HK-2 (cell line): ENCODE measurements around the gene CENPX.
A peak's percentile ranks its signal among the peaks of the same experiment; 100 is the strongest.

Experiments
- DNase-seq: peaks from one replicate; pipeline ENCODE4 v3.0.0-alpha.2; 2018; ENCODE audit not compliant: unreplicated experiment

Gene CENPX

DNA sequence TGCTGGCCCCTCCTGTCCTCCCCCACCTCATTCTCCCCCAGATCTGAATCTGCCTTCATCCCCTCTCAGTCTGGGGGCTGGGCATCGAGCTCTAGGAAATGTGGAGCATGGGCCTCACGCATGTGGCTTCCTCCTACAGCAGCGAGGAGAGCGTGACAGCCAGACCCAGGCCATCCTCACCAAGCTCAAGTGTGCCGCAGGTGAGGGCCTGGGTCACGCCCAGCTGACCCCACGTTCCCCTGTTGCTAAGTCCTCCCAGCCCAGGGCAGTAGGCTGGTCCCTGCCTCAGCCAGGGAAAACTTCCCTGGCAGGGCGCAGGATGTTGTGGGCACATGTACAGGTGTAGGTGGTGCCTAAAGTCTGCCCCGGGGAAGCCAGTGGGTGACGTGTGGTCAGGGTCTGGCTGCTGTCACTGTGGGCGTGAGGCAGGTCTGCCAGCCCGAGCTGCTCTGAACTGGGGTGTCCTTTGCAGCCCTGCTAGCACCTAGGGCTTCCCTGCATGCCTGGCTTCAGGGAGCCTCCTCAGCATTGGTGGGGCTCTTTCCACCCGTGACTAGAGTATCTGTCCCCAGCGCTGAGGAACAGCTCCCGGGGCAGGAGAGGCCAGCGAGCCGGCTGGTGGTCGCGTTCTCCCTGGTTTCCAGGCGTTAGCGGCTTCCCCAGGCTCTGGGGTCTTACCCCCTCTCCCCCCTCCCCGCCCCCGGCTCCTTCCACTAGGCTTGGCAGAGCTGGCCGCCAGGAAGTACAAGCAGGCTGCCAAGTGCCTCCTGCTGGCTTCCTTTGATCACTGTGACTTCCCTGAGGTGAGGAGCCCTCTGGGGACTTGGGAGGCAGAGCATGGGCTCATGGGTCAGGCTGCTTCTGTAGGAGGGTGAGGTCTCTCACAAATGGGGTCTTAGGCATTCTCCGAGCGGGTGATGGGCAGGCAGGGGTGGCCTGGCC is 32.6 kb upstream of the CENPX start:
- DNase-seq = no peak

DNA sequence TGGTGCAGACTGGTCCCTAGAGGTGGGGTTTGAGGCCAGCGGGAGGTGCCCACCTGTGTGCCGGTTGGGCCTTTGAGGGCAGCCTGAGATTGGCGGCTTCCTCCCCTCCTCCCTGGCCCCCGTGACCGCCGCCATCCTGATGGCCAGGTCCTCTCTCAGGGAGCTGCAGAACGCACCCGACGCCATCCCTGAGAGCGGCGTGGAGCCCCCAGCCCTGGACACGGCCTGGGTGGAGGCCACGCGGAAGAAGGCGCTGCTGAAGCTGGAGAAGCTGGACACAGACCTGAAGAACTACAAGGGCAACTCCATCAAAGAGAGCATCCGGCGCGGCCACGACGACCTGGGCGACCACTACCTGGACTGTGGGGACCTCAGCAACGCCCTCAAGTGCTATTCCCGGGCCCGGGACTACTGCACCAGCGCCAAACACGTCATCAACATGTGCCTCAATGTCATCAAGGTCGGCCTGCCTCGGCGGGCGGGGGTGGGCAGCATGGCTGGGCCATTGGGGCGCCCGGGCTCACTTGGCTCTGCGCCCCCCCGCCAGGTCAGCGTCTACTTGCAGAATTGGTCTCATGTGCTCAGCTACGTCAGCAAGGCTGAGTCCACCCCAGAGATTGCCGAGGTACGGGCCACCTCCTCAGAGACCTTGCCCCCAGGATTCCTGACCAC is 31.8 kb upstream of the CENPX start:
- DNase-seq = no peak

DNA sequence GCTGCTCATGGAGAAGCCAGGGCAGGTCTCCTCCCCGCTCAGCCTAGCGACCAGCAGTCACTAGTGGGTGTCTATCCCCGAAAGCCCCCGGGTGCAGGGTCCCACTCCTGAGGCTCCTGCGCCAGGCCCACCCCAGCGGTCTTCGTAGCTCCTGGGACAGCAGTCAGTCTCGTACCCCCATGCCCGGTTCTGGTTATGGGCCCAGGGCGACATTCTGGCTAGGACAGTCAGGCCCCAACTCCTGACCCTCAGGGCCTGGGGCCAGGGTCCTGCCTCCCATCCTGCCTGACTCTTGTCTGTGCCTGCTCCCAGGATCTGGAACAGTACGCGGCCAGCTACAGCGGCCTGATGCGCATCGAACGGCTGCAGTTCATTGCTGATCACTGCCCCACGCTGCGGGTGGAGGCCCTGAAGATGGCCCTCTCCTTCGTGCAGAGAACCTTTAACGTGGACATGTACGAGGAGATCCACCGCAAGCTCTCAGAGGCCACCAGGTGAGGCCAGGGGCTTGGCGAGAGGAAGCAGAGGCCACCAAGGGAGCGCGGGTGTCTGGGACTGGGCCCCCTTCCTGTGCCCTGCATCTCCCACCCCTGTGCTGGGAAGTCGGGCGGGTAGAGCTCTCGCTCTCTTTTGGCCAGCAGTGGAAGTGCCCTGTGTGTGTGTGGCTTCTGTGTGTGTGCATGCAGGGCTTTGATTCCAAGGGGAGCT is 31.0 kb upstream of the CENPX start:
- no peak for DNase-seq

DNA sequence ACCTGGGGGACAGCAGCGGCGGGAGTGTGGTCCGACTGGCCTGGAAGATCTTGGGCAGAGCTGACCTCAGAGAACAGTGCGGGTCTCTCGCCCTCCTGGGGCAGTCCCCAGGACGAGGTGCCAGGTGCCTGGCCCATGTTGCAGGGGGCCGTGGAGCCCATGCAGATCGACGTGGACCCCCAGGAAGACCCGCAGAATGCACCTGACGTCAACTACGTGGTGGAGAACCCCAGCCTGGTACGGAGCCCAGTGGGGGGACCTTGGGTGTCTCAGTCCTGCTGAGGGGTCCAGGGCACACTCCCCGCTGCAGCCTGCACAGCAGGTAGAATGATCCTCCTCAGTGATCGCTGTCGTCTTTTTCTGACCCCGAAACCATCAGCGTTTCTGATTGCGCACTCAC is 30.5 kb upstream of the CENPX start:
- DNase-seq = no peak

DNA sequence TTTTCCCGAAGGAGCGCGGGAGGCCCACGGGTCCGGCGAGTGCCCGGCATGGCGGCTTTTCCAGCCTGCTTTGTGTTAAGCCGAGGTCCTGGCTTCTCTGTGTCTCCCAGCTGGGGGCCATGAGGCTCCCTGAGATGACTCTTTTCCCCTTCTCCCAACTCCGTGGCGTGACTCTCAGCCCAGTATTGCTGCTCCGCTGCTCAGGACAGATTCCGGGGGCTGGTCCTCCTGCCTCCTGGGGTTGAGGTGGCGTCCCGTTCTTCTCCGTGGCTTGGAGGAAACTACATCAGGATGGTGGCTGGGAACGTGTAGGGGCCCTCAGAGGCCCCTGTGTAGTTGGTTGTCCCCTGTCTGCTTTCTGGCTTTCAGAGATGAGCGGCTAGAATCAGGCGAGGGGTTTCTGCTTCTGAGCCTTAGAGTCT is 30.0 kb upstream of the CENPX start:
- no peak for DNase-seq

DNA sequence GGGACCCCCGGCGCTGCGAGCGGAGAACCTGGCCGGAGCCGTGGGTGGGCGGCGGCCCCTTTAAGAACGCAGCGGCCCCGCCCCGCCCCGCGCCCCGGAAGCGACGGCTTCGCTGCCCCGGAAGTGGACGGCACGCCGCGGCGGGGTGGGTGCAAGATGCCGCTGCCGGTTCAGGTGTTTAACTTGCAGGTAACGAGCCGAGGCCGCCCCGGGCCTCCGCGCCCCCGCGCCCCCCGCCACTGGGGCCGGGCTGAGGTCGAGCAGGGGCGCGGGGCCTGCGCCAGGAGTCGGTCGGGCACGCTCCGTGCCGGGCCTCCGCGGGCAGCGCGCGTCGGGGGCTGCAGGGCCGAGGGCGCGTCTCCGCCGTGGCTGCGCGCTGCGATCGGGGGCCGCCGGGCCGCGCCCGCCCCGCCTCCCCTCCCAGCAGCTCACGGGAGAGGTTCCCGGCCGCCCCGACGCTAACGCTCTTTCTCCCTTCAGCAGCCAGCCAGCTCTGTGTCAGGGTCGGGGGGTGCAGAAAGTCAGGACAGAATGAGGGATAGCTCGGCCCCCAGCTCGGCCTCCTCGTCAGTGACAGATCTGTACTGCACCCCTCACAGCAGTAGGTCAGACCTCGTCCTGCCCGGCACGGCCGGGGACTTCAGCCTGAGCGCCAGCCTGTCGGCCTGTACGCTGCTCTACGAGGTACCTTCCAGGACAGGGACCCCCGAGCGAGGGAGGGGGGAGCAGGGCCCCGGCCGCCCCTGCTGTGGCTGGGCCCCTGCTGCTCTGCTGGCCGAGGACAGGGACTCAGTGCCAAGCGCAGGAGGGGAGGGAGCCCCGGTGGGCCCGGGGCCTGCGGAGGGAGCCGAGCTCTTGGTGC is 29.3 kb upstream of the CENPX start, which contains the start of the genes GPS1 and RFNG:
Gene GPS1 (plus strand): TSS at position 123 of the 862 bp plus-strand sequence. CDS start 34 bp downstream, at position 157.
Gene RFNG (minus strand): TSS at position 36 of the 862 bp plus-strand sequence. CDS start 45 bp downstream, outside the sequence.
- DNase-seq = peak; percentile 67

GRCh38 chr17:82050761-82051641 is 28.3 kb upstream of the CENPX start:
- DNase-seq = no peak

GRCh38 chr17:82050152-82050760 is 27.6 kb upstream of the CENPX start:
- no peak for DNase-seq

DNA sequence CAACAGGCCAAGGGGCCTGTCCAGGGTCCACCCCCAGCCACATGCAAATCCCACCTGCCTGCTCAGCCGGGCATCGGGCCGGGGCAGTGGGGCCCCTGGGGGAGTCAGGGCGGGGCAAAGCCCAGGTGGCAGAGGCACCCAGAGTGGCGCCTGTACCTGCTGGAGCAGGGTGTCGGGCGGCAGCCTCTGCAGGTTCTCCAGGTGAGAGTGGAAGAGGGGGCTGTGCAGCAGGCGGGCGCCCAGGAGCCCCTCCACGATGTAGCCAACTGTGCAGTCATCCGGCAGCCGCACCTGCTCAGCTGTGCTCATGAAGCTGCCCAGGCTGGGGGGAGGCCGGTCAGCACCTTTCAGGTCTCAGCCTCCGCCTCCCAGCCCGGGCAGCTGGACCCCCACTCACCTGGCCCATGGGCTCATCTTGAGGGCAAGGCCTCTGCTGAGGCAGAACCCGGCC is 26.9 kb upstream of the CENPX start:
- no peak for DNase-seq

GRCh38 chr17:82049106-82049505 is 26.4 kb upstream of the CENPX start:
- no peak for DNase-seq

DNA sequence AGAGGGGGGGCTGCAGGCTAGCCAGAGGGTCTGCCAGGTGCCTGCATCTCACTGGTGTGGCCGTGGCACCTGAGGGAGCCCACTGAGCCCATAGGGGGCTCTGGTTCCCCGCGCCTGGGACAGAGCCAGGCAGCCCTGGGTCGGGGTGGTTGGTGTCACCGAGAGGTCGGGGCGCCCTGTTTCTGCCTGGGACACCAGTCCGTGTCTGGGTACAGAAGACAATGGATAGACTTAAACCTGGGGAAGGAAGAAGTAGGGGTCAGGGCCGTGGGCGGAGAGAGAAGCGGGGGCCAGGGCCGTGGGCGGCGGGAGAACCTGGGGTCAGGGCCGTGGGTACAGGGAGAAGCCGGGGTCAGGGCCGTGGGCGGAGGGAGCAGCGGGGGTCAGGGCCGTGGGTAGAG is 25.9 kb upstream of the CENPX start:
- no peak for DNase-seq

GRCh38 chr17:82047914-82048570 is 25.4 kb upstream of the CENPX start:
- DNase-seq = no peak

- DNase-seq = no peak
Observed at GRCh38 chr17:82047379-82047778, 24.7 kb upstream of the CENPX start.

- no peak for DNase-seq
Observed at GRCh38 chr17:82046903-82047302, 24.2 kb upstream of the CENPX start.

GRCh38 chr17:82045936-82046484 is 23.3 kb upstream of the CENPX start:
- DNase-seq = no peak

DNA sequence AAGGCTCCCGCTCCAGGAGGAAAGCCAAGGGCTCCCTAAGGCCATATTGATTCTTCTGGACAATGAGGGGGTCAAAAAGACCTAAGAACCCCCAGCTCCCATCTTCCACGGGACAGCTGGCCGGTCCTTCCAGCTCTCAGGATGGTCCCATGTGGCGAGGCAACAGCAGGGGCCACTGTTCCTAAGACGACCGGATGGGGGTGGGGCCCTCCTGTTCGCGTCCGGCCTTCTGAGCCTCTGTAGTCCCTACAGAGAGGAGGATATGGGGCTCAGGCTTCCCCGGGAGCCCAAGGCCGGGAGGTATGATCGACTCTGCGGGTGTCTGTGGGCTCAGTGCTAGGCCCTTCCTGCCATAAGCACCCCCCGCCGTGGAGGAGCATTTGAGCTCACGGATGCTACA is 20.8 kb upstream of the CENPX start:
- DNase-seq = no peak

DNA sequence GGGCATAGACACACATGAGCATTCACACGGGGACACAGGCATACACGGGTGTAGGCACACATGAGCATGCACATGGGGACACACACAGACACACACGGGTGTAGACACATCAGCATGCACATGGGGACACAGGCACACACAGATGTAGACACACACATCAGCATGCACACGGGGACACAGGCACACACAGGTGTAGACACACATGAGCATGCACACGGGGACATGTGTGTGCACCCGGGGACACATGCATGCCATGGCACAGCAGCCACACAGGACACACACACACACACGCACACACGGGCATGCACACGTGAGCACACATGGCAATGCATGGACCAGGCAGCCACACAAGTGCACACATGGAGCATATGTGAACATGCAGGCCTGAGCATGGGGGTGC is 20.0 kb upstream of the CENPX start:
- no peak for DNase-seq

- DNase-seq = no peak
Observed at GRCh38 chr17:82041144-82041814, 18.6 kb upstream of the CENPX start.
